Kidney epithelial cell (primary cell): ENCODE data around the gene TAF1L. TPM values are rescaled to one million over a fixed set of nuclear protein-coding genes. Genes with fewer than 3 reads are reported as not detected.

Experiments used
- DNase-seq: peaks from one replicate; pipeline ENCODE4 v3.0.0-alpha.2; 2010; ENCODE audit warnings: low read depth
- H3K27me3 ChIP-seq: 2 replicates; pipeline ENCODE4 v1.6.0; 2011; ENCODE audit warnings: low read length; ENCODE audit not compliant: control insufficient read depth, insufficient read depth
- H3K36me3 ChIP-seq: 2 replicates; pipeline ENCODE4 v1.5.1; 2011; ENCODE audit warnings: low read length; ENCODE audit not compliant: control insufficient read depth, insufficient read depth
- H3K4me3 ChIP-seq: 2 replicates; pipeline ENCODE4 v1.5.1; 2011; ENCODE audit warnings: low read depth, mild to moderate bottlenecking, control low read depth, low read length
- CTCF ChIP-seq: IDR thresholded peaks from 2 replicates; pipeline ENCODE4 v1.5.1; 2011; ENCODE audit warnings: mild to moderate bottlenecking, moderate library complexity, low read length, control low read depth, inconsistent platforms; ENCODE audit not compliant: insufficient read depth, poor library complexity, severe bottlenecking
- total RNA-seq: library from RNA; depleted of rRNA; stranded (reverse); fragments of >200 nt; gene quantifications from 2 replicates; pipeline ENCODE4 v1.2.3, GENCODE V29; 2015

Gene TAF1L
- under 0.01 TPM in 1 of 2 replicates, not detected in the other for total RNA-seq

- no peak for TF ChIP-seq CTCF
- H3K27me3 ChIP-seq = no peaks in the 10 kb centered on the region
- DNase-seq = no peak
- no peak within 1 kb of the TSS for H3K4me3 ChIP-seq
- H3K36me3 ChIP-seq = no peaks in the 10 kb centered on the region
Observed at GRCh38 chr9:32635362-32635761, at the start of gene TAF1L. Gene TAF1L (minus strand): TSS chr9:32635669. CDS start chr9:32635579, 90 bp downstream.

GRCh38 chr9:32681751-32682150 lies 46.3 kb upstream of the TAF1L start:
- no peak overlapping the region for H3K4me3 ChIP-seq
- DNase-seq = no peak
- no peaks in the 10 kb centered on the region for H3K27me3 ChIP-seq
- TF ChIP-seq CTCF = no peak
- no peaks in the 10 kb centered on the region for H3K36me3 ChIP-seq

- H3K36me3 ChIP-seq = no peaks in the 10 kb centered on the region
- no peak overlapping the region for H3K4me3 ChIP-seq
- TF ChIP-seq CTCF = no peak
- H3K27me3 ChIP-seq = no peaks in the 10 kb centered on the region
- no peak for DNase-seq
Observed at GRCh38 chr9:32677931-32678330, 42.5 kb upstream of the TAF1L start.

GRCh38 chr9:32672469-32672868 lies 37.0 kb upstream of the TAF1L start:
- no peak for DNase-seq
- H3K27me3 ChIP-seq = no peaks in the 10 kb centered on the region
- TF ChIP-seq CTCF = no peak
- H3K36me3 ChIP-seq = no peaks in the 10 kb centered on the region
- H3K4me3 ChIP-seq = no peak overlapping the region

- Histone ChIP-seq H3K36me3 (no peaks in the 10 kb centered on the region), H3K4me3 (no peak overlapping the region), H3K27me3 (no peaks in the 10 kb centered on the region)
- no peak for TF ChIP-seq CTCF
- no peak for DNase-seq
Observed at GRCh38 chr9:32671333-32671732, 35.9 kb upstream of the TAF1L start.

- DNase-seq = no peak
- no peak for TF ChIP-seq CTCF
- Histone ChIP-seq H3K4me3 (no peak overlapping the region), H3K27me3 (no peaks in the 10 kb centered on the region), H3K36me3 (no peaks in the 10 kb centered on the region)
Observed at GRCh38 chr9:32665101-32665500, 29.6 kb upstream of the TAF1L start.
